22Rv1 (cell line): ENCODE results near the gene MAP4.

Source experiments
- CTCF ChIP-seq: fragments of 450-650 bp; IDR thresholded peaks from 2 replicates; pipeline ENCODE4 v1.5.1; 2017; ENCODE audit warnings: mild to moderate bottlenecking
- ZFX ChIP-seq: fragments of 450-650 bp; IDR thresholded peaks from 2 replicates; pipeline ENCODE4 v1.6.1; 2017; ENCODE audit warnings: antibody characterized with exemption, borderline replicate concordance

DNA sequence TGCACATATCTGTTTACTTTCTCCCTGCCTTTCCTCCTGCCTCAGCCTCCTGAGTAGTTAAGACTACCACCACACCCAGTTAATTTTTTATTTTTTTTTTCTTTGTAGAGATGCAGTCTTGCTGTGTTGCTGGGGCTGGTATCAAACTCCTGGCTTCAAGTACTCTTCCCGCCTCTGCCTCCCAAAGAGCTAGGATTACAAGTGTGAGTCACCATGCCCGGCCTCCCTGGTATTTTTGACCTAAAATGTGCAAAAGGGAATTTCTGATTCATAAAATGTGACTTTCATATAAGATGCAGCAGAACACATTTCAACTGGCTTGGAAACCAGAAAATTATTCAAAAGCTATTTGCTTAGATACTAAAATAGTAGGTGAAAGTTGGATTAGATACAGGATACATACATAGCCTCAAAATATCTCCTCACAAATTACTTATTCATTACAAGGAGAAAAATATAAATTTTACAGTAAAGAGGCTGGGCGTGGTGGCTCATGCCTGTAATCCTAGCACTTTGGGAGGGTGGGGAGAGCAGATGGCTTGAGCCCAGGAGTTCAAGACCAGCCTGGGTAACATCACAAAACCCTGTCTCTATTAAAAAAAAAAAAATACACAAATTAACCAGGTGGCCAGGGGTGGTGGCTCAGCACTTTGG, 32.0 kb downstream of the MAP4 start:
- TF ChIP-seq CTCF (no peak), ZFX (no peak)
